ENCODE measurements around the gene GARNL3. TPM values are rescaled to one million over a fixed set of nuclear protein-coding genes. Genes with fewer than 3 reads are reported as not detected.

The GARNL3 gene
- total RNA-seq, 2 experiments from 2014 or later: 16.1 to 17.2 TPM

GRCh38 chr9:127295005-127295404 lies 30.4 kb downstream of the GARNL3 start:
- no peaks in the 10 kb centered on the region for H3K79me2 ChIP-seq (ENCODE audit: insufficient read depth, low read depth, low read length)
- POLR2A ChIA-PET: no interaction called here
- no peaks in the 10 kb centered on the region for H4K20me1 ChIP-seq (ENCODE audit: insufficient read depth, low read length)
- no peaks in the 10 kb centered on the region for H3K9me3 ChIP-seq (ENCODE audit: low read length)
- H3K4me2 ChIP-seq (ENCODE audit: low read length): no peak overlapping the region
- TF ChIP-seq CTCF (conservative IDR thresholded peaks at IDR 0.05; ENCODE audit: low read length) (no peak), EZH2phosphoT487 (IDR thresholded peaks at IDR 0.05; ENCODE audit: borderline replicate concordance, low read depth, low read length) (no peak)
- H3K27ac ChIP-seq (ENCODE audit: low read depth, low read length, poor library complexity, severe bottlenecking): no peak overlapping the region
- no peak overlapping the region for H2AFZ ChIP-seq (ENCODE audit: low read length)
- H3K4me3 ChIP-seq (ENCODE audit: low read depth, low read length, poor library complexity, severe bottlenecking): no peak overlapping the region
- H3K4me1 ChIP-seq (ENCODE audit: insufficient read depth, low read length, poor library complexity, severe bottlenecking): no peaks in the 10 kb centered on the region
- BruUV-seq (replicated peaks): no TSS peak
- CTCF ChIA-PET (ENCODE audit: unreplicated experiment): no interaction called here
- intact Hi-C loops (cut with micrococcal nuclease; ENCODE audit: unreplicated experiment): no loop called here
- no peak for DNase-seq (ENCODE audit: low spot score)
- H3K36me3 ChIP-seq (ENCODE audit: insufficient read depth, low read length): no peaks in the 10 kb centered on the region
- no peaks in the 10 kb centered on the region for H3K9me2 ChIP-seq (ENCODE audit: insufficient read depth, low read length)

GRCh38 chr9:127300886-127301447 lies 36.4 kb downstream of the GARNL3 start:
- DNase-seq (ENCODE audit: low spot score): no peak
- POLR2A ChIA-PET: interaction anchor here (0.7 kb wide), 1 partner anchor 13 kb away, joined by 3 read pairs; no protein-coding TSS in a partner anchor
- no peaks in the 10 kb centered on the region for H3K79me2 ChIP-seq (ENCODE audit: insufficient read depth, low read depth, low read length)
- no TSS peak for BruUV-seq (replicated peaks)
- H3K9me3 ChIP-seq (ENCODE audit: low read length): no peaks in the 10 kb centered on the region
- no peaks in the 10 kb centered on the region for H3K9me2 ChIP-seq (ENCODE audit: insufficient read depth, low read length)
- H3K27ac ChIP-seq (ENCODE audit: low read depth, low read length, poor library complexity, severe bottlenecking): no peak overlapping the region
- H4K20me1 ChIP-seq (ENCODE audit: insufficient read depth, low read length): no peaks in the 10 kb centered on the region
- intact Hi-C loops (cut with micrococcal nuclease; ENCODE audit: unreplicated experiment): no loop called here
- no peaks in the 10 kb centered on the region for H3K4me1 ChIP-seq (ENCODE audit: insufficient read depth, low read length, poor library complexity, severe bottlenecking)
- TF ChIP-seq EZH2phosphoT487 (IDR thresholded peaks at IDR 0.05; ENCODE audit: borderline replicate concordance, low read depth, low read length): no peak
- no peak for TF ChIP-seq CTCF (conservative IDR thresholded peaks at IDR 0.05; ENCODE audit: low read length)
- H3K4me3 ChIP-seq (ENCODE audit: low read depth, low read length, poor library complexity, severe bottlenecking): no peak overlapping the region
- no peak overlapping the region for H2AFZ ChIP-seq (ENCODE audit: low read length)
- no peaks in the 10 kb centered on the region for H3K36me3 ChIP-seq (ENCODE audit: insufficient read depth, low read length)
- CTCF ChIA-PET (ENCODE audit: unreplicated experiment): no interaction called here
- H3K4me2 ChIP-seq (ENCODE audit: low read length): no peak overlapping the region

GRCh38 chr9:127303830-127304229 lies 39.3 kb downstream of the GARNL3 start:
- no peak for DNase-seq (ENCODE audit: low spot score)
- intact Hi-C loops (cut with micrococcal nuclease; ENCODE audit: unreplicated experiment): no loop called here

More at GRCh38 chr9:127303830-127304229, 39.3 kb downstream of the GARNL3 start:
- no peak overlapping the region for H2AFZ ChIP-seq (ENCODE audit: low read length)
- TF ChIP-seq EZH2phosphoT487 (IDR thresholded peaks at IDR 0.05; ENCODE audit: borderline replicate concordance, low read depth, low read length) (no peak), CTCF (conservative IDR thresholded peaks at IDR 0.05; ENCODE audit: low read length) (no peak)
- no peaks in the 10 kb centered on the region for H3K9me2 ChIP-seq (ENCODE audit: insufficient read depth, low read length)
- H4K20me1 ChIP-seq (ENCODE audit: insufficient read depth, low read length): no peaks in the 10 kb centered on the region
- no peaks in the 10 kb centered on the region for H3K36me3 ChIP-seq (ENCODE audit: insufficient read depth, low read length)
- POLR2A ChIA-PET: no interaction called here
- no peaks in the 10 kb centered on the region for H3K9me3 ChIP-seq (ENCODE audit: low read length)
- no TSS peak for BruUV-seq (replicated peaks)
- no peak overlapping the region for H3K4me2 ChIP-seq (ENCODE audit: low read length)
- H3K79me2 ChIP-seq (ENCODE audit: insufficient read depth, low read depth, low read length): no peaks in the 10 kb centered on the region
- H3K4me3 ChIP-seq (ENCODE audit: low read depth, low read length, poor library complexity, severe bottlenecking): no peak overlapping the region
- no peak overlapping the region for H3K27ac ChIP-seq (ENCODE audit: low read depth, low read length, poor library complexity, severe bottlenecking)
- H3K4me1 ChIP-seq (ENCODE audit: insufficient read depth, low read length, poor library complexity, severe bottlenecking): no peaks in the 10 kb centered on the region
- CTCF ChIA-PET (ENCODE audit: unreplicated experiment): no interaction called here

Measured in OCI-LY7 (cell line).